Immature natural killer cell (primary cell): ENCODE data around the gene ARHGEF19. TPM values are rescaled to one million over a fixed set of nuclear protein-coding genes. Genes with fewer than 3 reads are reported as not detected.
A peak's percentile ranks its signal among the peaks of the same experiment; 100 is the strongest.

ENCODE experiments used
- DNase-seq, 3 donors: peaks; one replicate each; pipeline ENCODE4 v3.0.0; 2022; ENCODE audit warnings: mixed read lengths in 1 of 3
- H3K27ac Mint-ChIP-seq, 6 donors: one replicate each; pipeline ENCODE4 v1.8.0; 2020; ENCODE audit warnings: mixed read lengths in 6 of 6, mild to moderate bottlenecking in 5 of 6, inconsistent platforms in 4 of 6, moderate library complexity in 3 of 6
- H3K27me3 Mint-ChIP-seq, 3 donors: one replicate each; pipeline ENCODE4 v1.8.0; 2020 to 2021; ENCODE audit warnings: low read depth in 3 of 3, mild to moderate bottlenecking in 3 of 3, mixed read lengths in 3 of 3, moderate library complexity in 3 of 3, inconsistent platforms in 1 of 3
- H3K36me3 Mint-ChIP-seq, 3 donors: one replicate each; pipeline ENCODE4 v1.8.0; 2020; ENCODE audit warnings: mixed read lengths in 3 of 3, inconsistent platforms in 2 of 3, mild to moderate bottlenecking in 2 of 3
- H3K4me1 Mint-ChIP-seq, 2 donors: one replicate each; pipeline ENCODE4 v1.8.0; 2020; ENCODE audit warnings: inconsistent platforms in 2 of 2, mild to moderate bottlenecking in 2 of 2, mixed read lengths in 2 of 2, moderate library complexity in 1 of 2
- H3K4me3 Mint-ChIP-seq, 5 donors: one replicate each; pipeline ENCODE4 v1.8.0; 2020; ENCODE audit warnings: mild to moderate bottlenecking in 5 of 5, mixed read lengths in 5 of 5, inconsistent platforms in 3 of 5, moderate library complexity in 3 of 5
- H3K9me3 Mint-ChIP-seq, 6 donors: one replicate each; pipeline ENCODE4 v1.8.0; 2020; ENCODE audit warnings: mild to moderate bottlenecking in 6 of 6, mixed read lengths in 6 of 6, inconsistent platforms in 4 of 6, moderate library complexity in 3 of 6
- polyA plus RNA-seq, 3 donors: library from polyadenylated mRNA; unstranded; fragments of 300-500 nt; fragmentation: Illumina TruSeq; gene quantifications; one replicate each; pipeline ENCODE4 v1.2.3, GENCODE V29; 2021

ARHGEF19 gene
- polyA plus RNA-seq, 3 donors from 2014 or later: 6.1 to 14.3 (median 14.0) TPM

DNA sequence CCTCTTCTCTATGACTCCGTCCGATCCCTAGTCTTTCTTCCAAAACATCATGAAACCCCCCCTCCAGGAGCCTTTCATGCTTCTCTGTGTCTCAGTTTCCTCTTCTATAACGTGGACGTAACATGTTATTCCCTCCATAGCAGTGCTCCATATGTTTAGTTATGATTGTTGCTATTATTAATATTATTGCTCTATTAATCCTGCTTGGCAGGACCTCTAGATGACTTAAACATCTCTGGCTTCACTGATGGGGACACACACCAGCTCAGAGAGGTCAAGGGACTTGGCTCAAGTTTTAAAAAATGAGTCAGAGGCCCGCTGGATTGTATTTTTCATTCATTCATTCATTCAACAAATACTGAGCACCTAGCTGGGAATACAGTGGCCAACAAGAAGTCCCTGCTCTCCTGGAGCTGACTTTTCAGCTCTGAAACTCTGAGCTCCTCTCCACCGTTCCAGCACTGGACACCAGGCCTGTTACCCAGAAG is 24.9 kb upstream of the ARHGEF19 start:
- Mint-ChIP-seq H3K9me3 (no peaks in the 10 kb centered on the region), H3K27ac (peak overlapping the region; percentile 85 to 98 (median 96)), H3K4me3 (peak overlapping the region; percentile 88 to 93 (median 92)), H3K4me1 (peaks cover 21 to 29% of the 10 kb centered on the region in 2 donors), H3K27me3 (peaks cover 10 to 17% (median 15%) of the 10 kb centered on the region in 3 donors), H3K36me3 (no peaks in the 10 kb centered on the region)
- DNase-seq: no peak

DNA sequence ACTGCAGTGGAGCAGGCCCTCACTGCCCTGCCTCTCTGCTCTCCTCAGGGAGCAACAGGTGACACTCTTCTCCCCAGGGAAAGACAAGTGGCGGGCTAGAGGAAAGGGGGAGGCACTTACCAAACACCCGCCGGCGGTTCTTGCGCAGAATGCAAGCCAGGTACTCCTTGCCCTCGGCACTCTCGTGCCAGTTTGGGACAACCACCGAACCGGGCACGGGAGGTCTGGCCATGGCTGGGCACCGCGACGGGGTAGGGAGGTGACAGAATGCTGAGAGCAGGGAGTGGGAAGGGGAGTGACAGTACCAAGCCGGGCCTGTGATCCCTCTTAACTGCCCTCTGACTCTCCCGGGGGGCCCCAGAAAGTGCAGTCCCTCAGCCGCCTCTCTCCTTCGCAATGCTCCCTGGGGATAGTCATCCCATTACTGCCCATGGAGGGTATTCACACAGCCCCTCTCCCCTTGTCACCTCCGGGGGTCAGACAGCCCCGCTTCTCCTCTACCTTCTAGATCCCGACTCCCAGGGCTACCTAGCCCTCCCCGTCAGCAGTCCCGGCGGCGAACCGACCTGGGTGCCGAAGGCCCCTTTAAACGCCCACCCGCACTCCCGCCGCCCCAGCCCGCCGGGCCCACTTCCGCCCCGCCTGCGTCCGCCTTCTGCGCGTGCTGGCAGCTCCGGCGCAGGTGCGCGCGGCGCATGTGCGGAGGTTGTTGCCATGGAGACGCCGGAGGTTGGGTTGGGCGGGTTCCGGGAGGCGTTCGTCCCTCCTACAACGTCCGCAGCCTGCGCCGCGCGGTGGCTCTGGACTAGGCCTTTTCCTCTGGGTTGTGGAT is 24.3 kb upstream of the ARHGEF19 start, which contains the start of gene CPLANE2:
CPLANE2 (minus strand) TSS at position 673 of the 832 bp plus-strand sequence; CDS start at position 232, 441 bp downstream.
- Mint-ChIP-seq H3K27me3 (peaks cover 10 to 17% (median 15%) of the 10 kb centered on the region in 3 donors), H3K36me3 (no peaks in the 10 kb centered on the region), H3K27ac (peak within 1 kb of the TSS; percentile 88 to 98 (median 96)), H3K4me1 (peaks cover 21 to 29% of the 10 kb centered on the region in 2 donors), H3K4me3 (peak within 1 kb of the TSS; percentile 88 to 93 (median 92)), H3K9me3 (no peaks in the 10 kb centered on the region)
- DNase-seq: peak; percentile 97

DNA sequence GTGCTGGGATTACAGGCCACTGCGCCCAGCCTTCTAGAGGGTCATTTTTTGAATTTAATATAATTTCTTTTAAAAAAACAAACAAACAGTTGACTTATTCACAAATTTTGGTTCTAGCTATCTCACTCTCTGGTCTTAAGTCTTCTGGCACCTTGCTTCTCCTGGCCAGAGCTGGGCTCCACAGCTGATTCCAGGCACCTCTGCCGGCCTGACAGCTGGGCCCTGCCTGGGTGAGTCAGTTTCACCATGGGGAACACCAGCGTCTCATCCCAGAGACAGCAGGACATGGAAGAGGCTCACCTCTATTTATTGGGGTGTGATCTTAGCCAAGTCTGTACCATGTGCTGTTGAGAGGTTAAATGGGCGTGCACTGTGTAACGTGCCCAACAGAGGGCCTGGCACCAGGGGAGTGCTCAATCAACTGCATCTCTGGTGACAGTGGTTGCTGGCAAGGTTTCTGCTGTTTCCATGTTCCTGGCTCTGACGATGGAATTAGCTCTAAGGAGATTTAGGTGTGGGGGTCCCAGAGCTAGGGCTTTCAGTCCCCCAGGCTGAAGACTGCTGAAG is 23.6 kb upstream of the ARHGEF19 start:
- DNase-seq: peak; percentile 19 to 31 (median 28)
- Mint-ChIP-seq H3K27me3 (peaks cover 10 to 17% (median 15%) of the 10 kb centered on the region in 3 donors), H3K27ac (peak overlapping the region; percentile 88 to 98 (median 96)), H3K4me1 (peaks cover 21 to 29% of the 10 kb centered on the region in 2 donors), H3K4me3 (peak overlapping the region; percentile 88 to 93 (median 92)), H3K9me3 (no peaks in the 10 kb centered on the region), H3K36me3 (no peaks in the 10 kb centered on the region)

DNA sequence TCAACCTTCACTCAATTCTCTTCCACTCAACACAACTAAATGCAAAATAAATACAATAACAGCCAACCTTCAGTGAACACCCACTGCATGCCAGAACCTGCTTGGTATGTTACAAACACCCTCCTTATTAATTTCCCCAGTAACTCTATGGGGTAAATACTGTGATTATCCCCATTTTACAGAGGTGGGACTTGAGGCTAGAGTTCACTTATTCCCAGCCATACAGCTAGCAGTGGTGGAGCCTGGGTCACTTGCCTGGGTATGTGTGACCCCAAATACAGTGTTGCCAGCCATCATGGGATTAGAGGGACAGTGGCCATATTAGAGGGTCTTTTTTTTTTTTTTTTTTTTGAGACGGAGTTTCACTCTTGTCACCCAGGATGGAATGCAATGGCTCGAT is 22.9 kb upstream of the ARHGEF19 start:
- peak overlapping the region in 4 of 5 donors; percentile 4 to 47 (median 24) for H3K4me3 Mint-ChIP-seq
- H3K27me3 Mint-ChIP-seq: peaks cover 10 to 17% (median 15%) of the 10 kb centered on the region in 3 donors
- DNase-seq: no peak
- peak overlapping the region; percentile 19 to 76 (median 30) for H3K27ac Mint-ChIP-seq
- no peaks in the 10 kb centered on the region for H3K9me3 Mint-ChIP-seq
- no peaks in the 10 kb centered on the region for H3K36me3 Mint-ChIP-seq
- H3K4me1 Mint-ChIP-seq: peaks cover 21 to 29% of the 10 kb centered on the region in 2 donors

DNA sequence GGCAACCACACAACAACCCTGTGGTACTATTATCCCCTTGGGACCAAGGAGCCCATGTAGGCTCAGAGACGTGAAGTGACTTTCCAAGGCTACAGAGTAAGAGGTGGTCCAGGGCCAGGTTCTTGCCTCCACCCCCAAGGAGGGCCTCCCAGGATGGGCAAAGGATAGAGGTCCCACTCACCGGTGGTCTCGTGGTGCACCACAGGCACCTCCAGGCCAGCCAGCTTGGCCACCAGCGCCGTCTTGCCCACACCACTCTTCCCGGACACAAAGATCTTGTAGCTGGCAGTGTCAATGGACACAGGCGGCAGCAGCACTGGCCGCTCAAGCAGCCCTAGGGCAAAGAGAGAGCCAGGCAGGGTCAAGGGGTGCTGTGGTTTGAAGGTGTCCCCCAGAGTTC is 21.0 kb upstream of the ARHGEF19 start:
- peaks cover 9 to 19% (median 14%) of the 10 kb centered on the region in 3 donors for H3K27me3 Mint-ChIP-seq
- H3K27ac Mint-ChIP-seq: no peak overlapping the region
- no peak overlapping the region for H3K4me3 Mint-ChIP-seq
- no peak for DNase-seq
- H3K4me1 Mint-ChIP-seq: peaks cover 23 to 30% of the 10 kb centered on the region in 2 donors
- no peaks in the 10 kb centered on the region for H3K36me3 Mint-ChIP-seq
- H3K9me3 Mint-ChIP-seq: no peaks in the 10 kb centered on the region

DNA sequence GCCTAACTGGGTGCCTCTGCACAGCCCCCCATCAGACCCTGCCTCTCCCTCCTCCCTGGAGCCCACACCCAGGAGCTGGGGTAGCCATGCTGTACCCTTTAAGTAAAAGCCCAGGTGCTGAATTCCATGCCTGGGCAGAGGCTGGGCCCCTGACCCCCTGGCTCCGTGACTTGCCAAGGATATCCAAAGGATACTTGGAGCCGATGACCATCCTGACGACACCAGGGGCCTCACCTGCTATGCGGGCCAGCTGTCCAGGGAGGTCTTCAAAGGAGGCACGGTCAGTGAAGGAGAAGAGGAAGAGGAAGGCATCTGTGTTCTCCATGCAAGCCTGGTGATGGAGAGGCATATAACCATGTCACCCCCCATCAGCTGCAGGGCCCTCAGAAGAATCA is 19.9 kb upstream of the ARHGEF19 start:
- DNase-seq: no peak
- peaks cover 9 to 21% (median 16%) of the 10 kb centered on the region in 3 donors for H3K27me3 Mint-ChIP-seq
- no peaks in the 10 kb centered on the region for H3K36me3 Mint-ChIP-seq
- peaks cover 22 to 34% of the 10 kb centered on the region in 2 donors for H3K4me1 Mint-ChIP-seq
- no peak overlapping the region for H3K4me3 Mint-ChIP-seq
- no peak overlapping the region for H3K27ac Mint-ChIP-seq
- no peaks in the 10 kb centered on the region for H3K9me3 Mint-ChIP-seq

DNA sequence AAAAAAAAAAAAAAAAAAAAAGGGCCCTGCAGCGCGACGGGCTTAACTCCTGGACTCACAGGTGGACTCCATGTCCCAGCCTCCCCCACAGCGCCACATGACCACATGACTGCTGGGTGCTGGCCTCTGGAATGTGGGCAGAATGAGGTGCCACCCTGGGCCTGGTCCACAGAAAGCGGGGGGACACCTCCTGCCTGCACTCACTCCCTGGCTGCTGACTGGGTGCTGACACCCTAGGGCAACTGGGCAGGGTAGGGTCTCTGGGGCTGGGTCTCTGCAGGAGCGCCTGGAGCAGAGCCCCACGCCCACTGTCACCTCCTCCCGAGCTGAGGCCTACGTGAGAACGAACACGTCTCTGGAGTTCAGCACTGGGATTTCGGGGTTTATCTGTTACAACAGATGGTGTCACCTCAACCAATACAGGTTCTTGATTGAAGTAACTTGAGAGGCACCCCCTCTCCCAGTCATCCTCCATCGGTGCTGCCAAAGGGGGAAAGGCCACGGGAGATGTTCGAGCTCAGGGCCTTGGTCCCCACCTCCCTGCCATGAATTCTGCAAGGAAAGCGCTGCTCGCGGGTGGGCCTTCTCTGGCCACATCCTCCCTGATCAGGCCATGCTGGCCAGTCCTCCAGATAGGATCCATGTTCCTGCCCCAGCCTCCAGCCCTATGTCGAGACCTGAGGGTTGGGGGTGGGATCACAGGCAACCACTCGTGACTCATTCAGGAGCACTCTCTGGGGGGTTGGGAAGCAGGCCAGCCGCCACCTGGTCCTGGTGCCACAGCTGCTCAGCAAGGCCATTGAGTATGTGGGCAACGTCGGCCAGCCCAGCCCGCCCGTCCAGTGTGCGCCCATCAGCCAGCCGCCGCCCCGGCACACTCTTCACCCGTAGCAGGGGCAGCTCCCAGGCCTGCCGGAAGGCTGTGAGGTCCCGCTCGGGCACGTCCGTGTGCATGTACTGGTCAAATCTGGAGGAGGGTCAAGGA is 19.2 kb upstream of the ARHGEF19 start:
- DNase-seq: no peak
- Mint-ChIP-seq H3K4me1 (peaks cover 17 to 27% of the 10 kb centered on the region in 2 donors), H3K9me3 (no peaks in the 10 kb centered on the region), H3K27me3 (peaks cover 8 to 19% (median 12%) of the 10 kb centered on the region in 3 donors), H3K4me3 (no peak overlapping the region), H3K27ac (no peak overlapping the region), H3K36me3 (no peaks in the 10 kb centered on the region)

DNA sequence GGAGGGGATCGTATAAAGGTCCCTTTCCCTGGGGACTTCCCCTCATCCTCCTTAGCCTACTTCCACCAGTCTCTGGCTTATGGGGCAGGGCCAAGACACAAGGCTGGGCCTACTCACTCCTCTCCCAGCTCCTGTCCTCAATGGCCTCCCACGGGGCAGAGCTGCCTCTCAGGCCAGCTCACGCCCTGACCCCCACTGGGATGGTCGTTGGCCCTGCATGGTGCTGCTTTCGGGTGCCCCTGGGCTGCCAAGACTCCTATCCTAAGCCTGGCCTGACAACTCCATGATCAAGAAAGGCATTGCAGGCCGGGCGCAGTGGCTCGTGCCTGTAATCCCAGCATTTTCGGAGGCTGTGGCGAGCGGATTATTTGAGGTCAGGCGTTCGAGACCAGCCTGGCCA is 18.3 kb upstream of the ARHGEF19 start:
- H3K36me3 Mint-ChIP-seq: no peaks in the 10 kb centered on the region
- H3K27ac Mint-ChIP-seq: no peak overlapping the region
- H3K9me3 Mint-ChIP-seq: no peaks in the 10 kb centered on the region
- H3K27me3 Mint-ChIP-seq: peaks cover 7 to 16% (median 10%) of the 10 kb centered on the region in 3 donors
- DNase-seq: no peak
- H3K4me1 Mint-ChIP-seq: peaks cover 10 to 18% of the 10 kb centered on the region in 2 donors
- no peak overlapping the region for H3K4me3 Mint-ChIP-seq

DNA sequence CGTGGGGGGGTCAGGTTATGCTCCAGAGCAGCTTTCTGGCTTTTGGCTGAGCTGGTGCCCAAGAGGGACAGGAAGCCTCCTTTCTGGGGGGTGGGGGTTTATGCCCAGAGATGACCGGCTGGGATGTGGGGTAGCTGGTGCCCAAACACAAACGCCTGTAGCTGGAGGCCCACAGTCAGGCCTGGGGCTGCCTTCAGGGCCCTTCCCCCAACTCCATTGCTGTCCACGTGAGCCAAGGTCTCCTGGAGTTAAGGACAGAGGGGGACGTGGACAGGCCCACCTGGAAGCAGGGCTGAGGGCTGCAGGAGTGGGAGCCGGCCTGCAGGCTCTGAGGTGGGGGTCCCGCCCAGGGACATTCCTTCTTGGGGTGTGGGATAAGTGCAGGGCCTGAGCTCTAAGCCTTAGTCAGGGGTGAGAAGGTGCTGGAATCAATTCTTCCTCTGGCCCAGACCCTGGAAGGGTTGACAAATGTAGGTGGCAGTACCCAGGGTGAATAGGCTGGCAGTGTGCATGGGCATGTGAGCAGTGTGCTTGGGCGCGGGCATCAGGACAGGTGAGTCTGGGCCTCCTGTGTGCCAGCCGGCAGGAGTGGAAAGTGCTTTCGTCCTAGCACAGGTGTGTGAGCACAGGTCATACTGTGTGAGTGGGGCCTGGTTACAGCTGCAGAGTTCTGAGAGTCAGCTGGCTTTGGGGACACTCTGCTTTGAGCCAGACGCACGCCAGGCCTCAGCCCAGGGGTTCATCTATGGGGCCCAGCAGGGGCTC is 17.7 kb upstream of the ARHGEF19 start:
- Mint-ChIP-seq H3K4me3 (no peak overlapping the region), H3K27ac (no peak overlapping the region), H3K27me3 (peaks cover 7 to 16% (median 10%) of the 10 kb centered on the region in 3 donors), H3K4me1 (peaks cover 10 to 15% of the 10 kb centered on the region in 2 donors), H3K36me3 (no peaks in the 10 kb centered on the region), H3K9me3 (no peaks in the 10 kb centered on the region)
- no peak for DNase-seq

DNA sequence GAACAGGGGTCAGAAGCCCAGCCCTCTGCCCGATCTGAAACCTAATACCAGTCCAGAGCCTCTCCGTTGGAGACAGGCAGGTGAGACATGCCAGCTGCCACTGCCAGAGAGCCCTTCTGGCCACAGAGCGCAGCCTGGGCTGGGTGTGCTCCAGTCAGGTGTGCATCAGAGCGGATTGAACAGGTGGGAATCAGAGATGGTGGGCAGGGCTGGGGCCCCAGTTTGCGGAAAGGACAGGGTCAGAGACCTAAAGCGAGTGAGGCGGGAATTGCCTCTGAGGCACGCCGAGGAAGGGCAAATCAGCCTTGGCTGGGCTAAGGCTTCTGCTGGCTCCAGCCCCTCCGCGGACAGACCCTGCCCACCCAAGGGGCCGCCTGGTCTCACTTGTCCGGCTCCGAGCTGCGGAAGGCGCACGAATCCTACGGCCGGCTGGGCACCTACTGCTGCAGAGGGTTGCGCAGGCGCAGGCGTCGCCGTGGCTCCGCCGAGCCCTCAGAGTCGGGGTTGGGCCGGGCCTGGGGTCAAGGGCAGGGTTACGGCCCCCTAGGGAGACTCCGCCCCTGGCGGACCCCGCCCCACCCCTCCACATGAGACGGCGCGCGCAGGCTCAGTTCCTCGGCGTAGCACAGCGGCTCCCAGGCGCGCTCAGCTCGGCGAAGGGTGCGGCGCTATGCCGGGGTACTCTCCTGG is 14.2 kb upstream of the ARHGEF19 start:
- H3K4me1 Mint-ChIP-seq: peaks cover 10 to 12% of the 10 kb centered on the region in 2 donors
- no peak overlapping the region for H3K27ac Mint-ChIP-seq
- peaks cover 0 to 2% (median 0%) of the 10 kb centered on the region in 6 donors for H3K9me3 Mint-ChIP-seq
- no peak overlapping the region for H3K4me3 Mint-ChIP-seq
- H3K27me3 Mint-ChIP-seq: peaks cover 13 to 16% (median 15%) of the 10 kb centered on the region in 3 donors
- DNase-seq: no peak
- H3K36me3 Mint-ChIP-seq: peaks cover 0 to 4% (median 0%) of the 10 kb centered on the region in 3 donors

DNA sequence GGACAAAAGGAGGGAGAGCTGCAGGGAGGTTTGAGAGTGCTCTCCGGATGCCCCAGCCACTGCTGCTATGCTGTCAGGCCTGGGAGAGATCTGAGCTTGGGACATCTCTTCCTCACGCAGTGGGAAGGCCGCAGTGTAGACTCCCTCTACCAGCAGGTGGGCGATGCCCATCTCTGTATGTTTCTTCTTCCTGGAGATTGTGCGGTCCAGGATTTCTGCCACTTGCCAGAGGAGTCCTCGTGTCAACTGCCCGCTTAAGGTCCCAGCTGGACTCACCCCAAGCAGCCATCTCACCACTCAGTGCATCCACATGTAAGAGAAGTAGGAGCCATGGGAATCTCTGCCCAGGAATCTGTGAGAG is 13.7 kb upstream of the ARHGEF19 start:
- Mint-ChIP-seq H3K4me3 (peak overlapping the region in 1 of 5 donors; percentile 3), H3K27me3 (peaks cover 13 to 16% (median 15%) of the 10 kb centered on the region in 3 donors)

DNA sequence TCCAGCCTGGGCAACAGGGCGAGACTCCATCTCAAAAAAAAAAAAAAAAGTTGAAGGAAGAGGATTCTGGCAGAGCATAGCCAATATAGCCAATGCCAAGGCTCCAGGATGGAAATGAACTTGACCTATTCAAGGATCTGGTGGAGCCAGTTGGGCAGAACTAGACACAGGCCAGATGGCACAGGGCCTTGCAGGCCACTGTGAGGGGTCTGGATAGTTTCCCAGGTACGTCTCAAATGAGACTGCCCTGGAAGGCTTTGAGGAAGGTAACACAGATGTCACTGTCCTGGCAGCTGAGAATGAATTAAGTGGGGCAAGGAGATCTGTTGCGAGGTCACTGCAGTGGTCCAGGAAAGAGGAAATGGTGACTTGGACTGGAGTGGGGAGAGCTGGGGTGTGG is 12.0 kb upstream of the ARHGEF19 start:
- Mint-ChIP-seq H3K4me1 (peaks cover 12% of the 10 kb centered on the region in 2 donors), H3K27ac (no peak overlapping the region), H3K36me3 (peaks cover 0 to 4% (median 0%) of the 10 kb centered on the region in 3 donors), H3K27me3 (peaks cover 13 to 16% (median 15%) of the 10 kb centered on the region in 3 donors), H3K9me3 (peaks cover 0 to 2% (median 0%) of the 10 kb centered on the region in 6 donors), H3K4me3 (no peak overlapping the region)
- no peak for DNase-seq

More for the DNA sequence above, 13.7 kb upstream of the ARHGEF19 start:
- DNase-seq: no peak
- Mint-ChIP-seq H3K27ac (no peak overlapping the region), H3K9me3 (peaks cover 0 to 2% (median 0%) of the 10 kb centered on the region in 6 donors), H3K36me3 (peaks cover 0 to 4% (median 0%) of the 10 kb centered on the region in 3 donors), H3K4me1 (peaks cover 10 to 12% of the 10 kb centered on the region in 2 donors)
